Measurements from ENCODE around the gene MAML3. TPM values are rescaled to one million over a fixed set of nuclear protein-coding genes. Genes with fewer than 3 reads are reported as not detected.

MAML3 gene
- total RNA-seq, 2 donors from 2014 or later = 29.2 to 32.2 TPM

- H3K27ac ChIP-seq (ENCODE audit: low read depth, low read length) = no peak overlapping the region
- Mint-ChIP-seq H3K36me3 (ENCODE audit: low read depth) (peaks cover 14% of the 10 kb centered on the region), H3K27me3 (ENCODE audit: insufficient read depth) (no peaks in the 10 kb centered on the region), H3K4me1 (peaks cover 16% of the 10 kb centered on the region), H3K4me3 (no peak overlapping the region), H3K9me3 (peaks cover 7% of the 10 kb centered on the region), H3K27ac (no peak overlapping the region)
- H3K36me3 ChIP-seq (ENCODE audit: control insufficient read depth, insufficient read depth, low read length) = peaks cover 18% of the 10 kb centered on the region
- peaks cover under 1% of the 10 kb centered on the region for H3K4me1 ChIP-seq (ENCODE audit: control insufficient read depth, insufficient read depth, low read length)
- no peak for DNase-seq
- H3K9me3 ChIP-seq (ENCODE audit: control insufficient read depth, low read length) = peaks cover 6% of the 10 kb centered on the region
- no peaks in the 10 kb centered on the region for H3K27me3 ChIP-seq (ENCODE audit: control insufficient read depth, insufficient read depth, low read length, poor library complexity, severe bottlenecking)
- TF ChIP-seq CTCF (conservative IDR thresholded peaks at IDR 0.05) = no peak
- no peak overlapping the region for H3K4me3 ChIP-seq (ENCODE audit: low read length)
- H3K9ac ChIP-seq (ENCODE audit: extremely low read depth, low read length, poor library complexity, severe bottlenecking) = no peak overlapping the region
Measured at GRCh38 chr4:139798456-139798855, 355.5 kb downstream of the MAML3 start.

- no peaks in the 10 kb centered on the region for H3K27me3 ChIP-seq (ENCODE audit: control insufficient read depth, insufficient read depth, low read length, poor library complexity, severe bottlenecking)
- WGBS, 2 experiments (ENCODE audit: insufficient coverage in 1 of 2, insufficient read length in 1 of 2) = 96 to 100% methylated on average over 1 to 2 of the region's 2 CpGs
- no peak for DNase-seq
- H3K9me3 ChIP-seq (ENCODE audit: control insufficient read depth, low read length) = peaks cover 6% of the 10 kb centered on the region
- H3K9ac ChIP-seq (ENCODE audit: extremely low read depth, low read length, poor library complexity, severe bottlenecking) = no peak overlapping the region
- no peak for TF ChIP-seq CTCF (conservative IDR thresholded peaks at IDR 0.05)
- no peak overlapping the region for H3K27ac Mint-ChIP-seq
- peaks cover 16% of the 10 kb centered on the region for H3K4me1 Mint-ChIP-seq
- H3K4me3 Mint-ChIP-seq = no peak overlapping the region
- H3K27ac ChIP-seq (ENCODE audit: low read depth, low read length) = no peak overlapping the region
- H3K36me3 Mint-ChIP-seq (ENCODE audit: low read depth) = peaks cover 14% of the 10 kb centered on the region
- H3K4me3 ChIP-seq (ENCODE audit: low read length) = no peak overlapping the region
- peaks cover 18% of the 10 kb centered on the region for H3K36me3 ChIP-seq (ENCODE audit: control insufficient read depth, insufficient read depth, low read length)
- no peaks in the 10 kb centered on the region for H3K27me3 Mint-ChIP-seq (ENCODE audit: insufficient read depth)
- H3K4me1 ChIP-seq (ENCODE audit: control insufficient read depth, insufficient read depth, low read length) = no peaks in the 10 kb centered on the region
- peaks cover 7% of the 10 kb centered on the region for H3K9me3 Mint-ChIP-seq
Measured at GRCh38 chr4:139797287-139797686, 356.7 kb downstream of the MAML3 start.

GRCh38 chr4:139795527-139796314, 358.3 kb downstream of the MAML3 start:
- Mint-ChIP-seq H3K4me1 (peaks cover 7% of the 10 kb centered on the region), H3K9me3 (peaks cover 7% of the 10 kb centered on the region), H3K27ac (no peak overlapping the region), H3K27me3 (ENCODE audit: insufficient read depth) (no peaks in the 10 kb centered on the region), H3K36me3 (ENCODE audit: low read depth) (peaks cover 14% of the 10 kb centered on the region), H3K4me3 (no peak overlapping the region)
- H3K4me3 ChIP-seq (ENCODE audit: low read length) = no peak overlapping the region
- no peaks in the 10 kb centered on the region for H3K4me1 ChIP-seq (ENCODE audit: control insufficient read depth, insufficient read depth, low read length)
- peaks cover 16% of the 10 kb centered on the region for H3K36me3 ChIP-seq (ENCODE audit: control insufficient read depth, insufficient read depth, low read length)
- peaks cover 6% of the 10 kb centered on the region for H3K9me3 ChIP-seq (ENCODE audit: control insufficient read depth, low read length)
- 80 to 86% methylated on average over 3 to 8 of the region's 8 CpGs for WGBS, 2 experiments (ENCODE audit: insufficient coverage in 1 of 2, insufficient read length in 1 of 2)
- no peak for DNase-seq
- H3K9ac ChIP-seq (ENCODE audit: extremely low read depth, low read length, poor library complexity, severe bottlenecking) = no peak overlapping the region
- H3K27me3 ChIP-seq (ENCODE audit: control insufficient read depth, insufficient read depth, low read length, poor library complexity, severe bottlenecking) = no peaks in the 10 kb centered on the region
- no peak for TF ChIP-seq CTCF (conservative IDR thresholded peaks at IDR 0.05)
- no peak overlapping the region for H3K27ac ChIP-seq (ENCODE audit: low read depth, low read length)
